Endothelial cell of umbilical vein (primary cell): ENCODE results near the gene SSB. TPM values are rescaled to one million over a fixed set of nuclear protein-coding genes. Genes with fewer than 3 reads are reported as not detected.
"Not testable (repeated sequence)": the region's sequence is repeated elsewhere in the genome, so short reads cannot be mapped to it uniquely, and the experiment has no call there.

ENCODE experiments used
- BruUV-seq: library from RNA; stranded (reverse); fragments of 400-500 nt; replicated peaks from 2 replicates; lab custom pipeline; 2021; lab: Mats Ljungman, UMichigan
- CTCF ChIA-PET: fragments of 300-600, 350-600 bp; sonication (Branson Sonifier 250); formaldehyde crosslinking; loops from one replicate; lab custom pipeline; 2021; ENCODE audit warnings: antibody characterized with exemption, inconsistent platforms; lab: Charles Lee
- POLR2A ChIA-PET: fragments of 300-600, 350-600 bp; sonication (Branson Sonifier 250); formaldehyde crosslinking; loops from one replicate; lab custom pipeline; 2021; ENCODE audit warnings: antibody characterized with exemption, inconsistent platforms; lab: Charles Lee
- DNase-seq: peaks from one replicate; pipeline ENCODE4 v3.0.0-alpha.2; 2011; ENCODE audit warnings: low read depth, low spot score
- FAIRE-seq: peaks from 2 replicates; lab custom pipeline; 2011; peaks lifted over from hg19 to GRCh38; lab: Jason Lieb, UNC
- H2AFZ ChIP-seq: 2 replicates; pipeline ENCODE4 v1.6.0; 2012; ENCODE audit warnings: low read depth, low read length, control low read depth, inconsistent platforms
- H3K27ac ChIP-seq: 2 replicates; pipeline ENCODE4 v1.5.1; 2011; ENCODE audit warnings: low read depth, mild to moderate bottlenecking, control low read depth, low read length, moderate library complexity; ENCODE audit not compliant: insufficient read depth
- H3K27me3 ChIP-seq, 2 experiments: 2 replicates each; pipeline versions ENCODE4 v1.6.0 to v1.6.1; 2011; ENCODE audit warnings: low read length in 2 of 2, mixed read lengths in 1 of 2; ENCODE audit not compliant: control insufficient read depth in 2 of 2, insufficient read depth in 2 of 2
- H3K36me3 ChIP-seq, 2 experiments: 2 replicates in 1 of 2; 3 replicates in 1 of 2; pipeline ENCODE4 v1.5.1; 2011; ENCODE audit warnings: low read length in 2 of 2, mild to moderate bottlenecking in 1 of 2, moderate library complexity in 1 of 2; ENCODE audit not compliant: control insufficient read depth in 2 of 2, insufficient read depth in 2 of 2; ENCODE audit errors: extremely low read depth in 1 of 2
- H3K4me1 ChIP-seq: 3 replicates; pipeline ENCODE4 v1.5.1; 2011; ENCODE audit warnings: mild to moderate bottlenecking, low read length; ENCODE audit not compliant: control insufficient read depth, insufficient read depth; ENCODE audit errors: extremely low read depth
- H3K4me2 ChIP-seq: 2 replicates; pipeline ENCODE4 v1.6.1; 2011; ENCODE audit warnings: low read length, control low read depth, mixed read lengths; ENCODE audit not compliant: insufficient read depth
- H3K4me3 ChIP-seq, 3 experiments: fragments of 200-600 bp in 1 of 3; sonication (generic), shearing (Covaris generic) in 1 of 3; replicated peaks in 1 of 3; 2 replicates each; pipeline ENCODE4 v1.5.1; 2011 to 2016; ENCODE audit warnings: control low read depth in 3 of 3, low read length in 3 of 3, mild to moderate bottlenecking in 2 of 3, inconsistent platforms in 1 of 3, low read depth in 1 of 3, moderate library complexity in 1 of 3; ENCODE audit not compliant: insufficient read depth in 1 of 3
- H3K79me2 ChIP-seq: 2 replicates; pipeline ENCODE4 v1.6.0; 2012; ENCODE audit warnings: low read length, inconsistent platforms; ENCODE audit not compliant: control insufficient read depth, insufficient read depth
- H3K9ac ChIP-seq: replicated peaks from 2 replicates; pipeline ENCODE3; 2011; ENCODE audit warnings: low read length, control low read depth; ENCODE audit not compliant: insufficient read depth; ENCODE audit errors: extremely low read depth
- H3K9me1 ChIP-seq: replicated peaks from 3 replicates; pipeline ENCODE4 v1.6.0; 2011; ENCODE audit warnings: mild to moderate bottlenecking, low read length; ENCODE audit not compliant: control insufficient read depth, insufficient read depth; ENCODE audit errors: extremely low read depth
- H3K9me3 ChIP-seq: replicated peaks from 2 replicates; pipeline ENCODE4 v1.5.1; 2012; ENCODE audit warnings: low read length, inconsistent platforms; ENCODE audit not compliant: control insufficient read depth, insufficient read depth
- H4K20me1 ChIP-seq: replicated peaks from 2 replicates; pipeline ENCODE3; 2011; ENCODE audit warnings: mild to moderate bottlenecking, low read length; ENCODE audit not compliant: control insufficient read depth, insufficient read depth; ENCODE audit errors: extremely low read depth
- EZH2 ChIP-seq: IDR thresholded peaks from 2 replicates; pipeline ENCODE4 v1.6.1; 2012; ENCODE audit warnings: borderline replicate concordance, low read depth, mild to moderate bottlenecking, moderate library complexity, low read length, inconsistent platforms; ENCODE audit not compliant: severe bottlenecking
- FOS ChIP-seq: IDR thresholded peaks from 2 replicates; pipeline ENCODE4 v1.6.1; 2011; ENCODE audit warnings: mild to moderate bottlenecking, low read length, moderate library complexity, borderline replicate concordance; ENCODE audit not compliant: insufficient read depth
- JUN ChIP-seq: IDR thresholded peaks from 2 replicates; pipeline ENCODE4 v1.6.1; 2011; ENCODE audit warnings: borderline replicate concordance, low read depth; ENCODE audit not compliant: insufficient read length, insufficient read depth
- MAX ChIP-seq: IDR thresholded peaks from 2 replicates; pipeline ENCODE4 v1.6.1; 2011; ENCODE audit not compliant: insufficient read depth, insufficient read length
- MYC ChIP-seq: IDR thresholded peaks from one replicate; pipeline ENCODE4 v1.6.1; 2011; ENCODE audit warnings: mild to moderate bottlenecking, low read depth, low read length
- POLR2A ChIP-seq: IDR thresholded peaks from 2 replicates; pipeline ENCODE4 v1.6.1; 2012; ENCODE audit warnings: low read depth, mild to moderate bottlenecking, control low read depth, low read length
- POLR2AphosphoS5 ChIP-seq: IDR thresholded peaks from 2 replicates; pipeline ENCODE4 v1.6.1; 2012; ENCODE audit warnings: low read depth, mild to moderate bottlenecking, control low read depth, low read length, moderate library complexity; ENCODE audit not compliant: insufficient read depth
- dilution Hi-C: fragments of 300-500 bp; cut with MboI; formaldehyde crosslinking; loops from one replicate; pipeline ENCODE4 v1.15.0; 2019; ENCODE audit warnings: low sequenced_read_pairs; ENCODE audit not compliant: extremely low pct_ligation_motif_present
- intact Hi-C: fragments of 100-400 bp; cut with micrococcal nuclease; formaldehyde crosslinking; loops from one replicate; pipeline ENCODE4 v1.10.0; 2022
- polyA plus RNA-seq, 4 experiments: library from polyadenylated mRNA; depleted of rRNA in 3 of 4; stranded (reverse) in 3 of 4; unstranded in 1 of 4; fragments of >200 nt; gene quantifications; 2 replicates each; pipeline versions ENCODE4 v1.2.1 to v1.2.3, GENCODE V29; 2011 to 2012; ENCODE audit warnings: missing spikeins in 1 of 4
- total RNA-seq: library from RNA; stranded (reverse); gene quantifications from 2 replicates; pipeline ENCODE4 v1.2.3, GENCODE V29; 2021

Gene SSB
- total and polyA plus RNA-seq, 2 donors (not counting 3 experiments of a cell fraction or from before 2014, with no cell fraction given) = 36.1 to 125 TPM

GRCh38 chr2:169808221-169808620, 9.6 kb downstream of the SSB start:
- ChIA-PET POLR2A (no interaction called here), CTCF (no interaction called here)
- DNase-seq (no peak), FAIRE-seq (no peak)
- Histone ChIP-seq H2AFZ (no peak overlapping the region), H3K9me1 (no peaks in the 10 kb centered on the region), H3K36me3 (peaks cover 10 to 31% of the 10 kb centered on the region in 2 experiments), H4K20me1 (no peaks in the 10 kb centered on the region), H3K4me2 (no peak overlapping the region), H3K4me3 (no peak overlapping the region), H3K27ac (no peak overlapping the region), H3K4me1 (no peaks in the 10 kb centered on the region), H3K27me3 (no peaks in the 10 kb centered on the region), H3K79me2 (peaks cover 12% of the 10 kb centered on the region), H3K9ac (no peak overlapping the region), H3K9me3 (no peaks in the 10 kb centered on the region)
- intact Hi-C loops = no loop called here
- dilution Hi-C loops = no loop called here
- no TSS peak for BruUV-seq
- no peak for TF ChIP-seq MAX
- no peak for TF ChIP-seq POLR2AphosphoS5
- TF ChIP-seq JUN = no peak

GRCh38 chr2:169815849-169816248, 17.2 kb downstream of the SSB start:
- H3K36me3 ChIP-seq = peaks cover 14 to 15% of the 10 kb centered on the region in 2 experiments
- DNase-seq (peak; percentile 42), FAIRE-seq (peak; percentile 81)
- H3K4me3 ChIP-seq = no peak overlapping the region
- no peaks in the 10 kb centered on the region for H3K27me3 ChIP-seq
- no peak overlapping the region for H3K9ac ChIP-seq
- H3K4me2 ChIP-seq = no peak overlapping the region
- H3K4me1 ChIP-seq = peaks cover 16% of the 10 kb centered on the region
- CTCF ChIA-PET = interaction anchor here (1.0 to 1.9 kb wide), 3 partner anchors 9 to 13 kb away, joined by 4 to 11 read pairs (median 5); partner anchors contain the start of genes METTL5 and UBR3
- no peak overlapping the region for H2AFZ ChIP-seq
- H3K79me2 ChIP-seq = peaks cover 8% of the 10 kb centered on the region
- H4K20me1 ChIP-seq = no peaks in the 10 kb centered on the region
- no peaks in the 10 kb centered on the region for H3K9me3 ChIP-seq
- no peaks in the 10 kb centered on the region for H3K9me1 ChIP-seq
- H3K27ac ChIP-seq = peak overlapping the region; percentile 62
- intact Hi-C loops (no loop called here), dilution Hi-C loops (no loop called here)
- POLR2A ChIA-PET = no interaction called here
- BruUV-seq = no TSS peak
- TF ChIP-seq MAX (no peak), FOS (peak; percentile 59), MYC (no peak), POLR2A (no peak), JUN (peak; percentile 54), POLR2AphosphoS5 (peak; percentile 18), EZH2 (no peak)

- not testable (repeated sequence) for FAIRE-seq
Measured at GRCh38 chr2:169816961-169817360, 18.3 kb downstream of the SSB start.

More at GRCh38 chr2:169816961-169817360, 18.3 kb downstream of the SSB start:
- H4K20me1 ChIP-seq, POLR2A ChIA-PET, H3K79me2 ChIP-seq, DNase-seq, BruUV-seq, CTCF ChIA-PET, H3K4me3 ChIP-seq, H3K9me1 ChIP-seq, H3K4me2 ChIP-seq, H3K9me3 ChIP-seq, H3K27me3 ChIP-seq, dilution Hi-C loops, H3K9ac ChIP-seq, intact Hi-C loops, H2AFZ ChIP-seq, H3K27ac ChIP-seq: not testable (repeated sequence)
- Histone ChIP-seq H3K36me3 (peaks cover 8 to 11% of the 10 kb centered on the region in 2 experiments), H3K4me1 (peaks cover 16% of the 10 kb centered on the region)
